GM12872 (cell line): ENCODE results near the gene LIPK.
A peak's percentile ranks its signal among the peaks of the same experiment; 100 is the strongest.

Experiments
- TF ChIP-seq, protein P1 (sequence below): IDR thresholded peaks from 3 replicates; pipeline ENCODE4 v1.5.1; 2011; ENCODE audit warnings: low read depth, mild to moderate bottlenecking, low read length, moderate library complexity; ENCODE audit not compliant: insufficient read depth

LIPK gene

GRCh38 chr10:88728107-88728763 is 22.2 kb downstream of the LIPK start:
- TF ChIP-seq, protein P1, sequence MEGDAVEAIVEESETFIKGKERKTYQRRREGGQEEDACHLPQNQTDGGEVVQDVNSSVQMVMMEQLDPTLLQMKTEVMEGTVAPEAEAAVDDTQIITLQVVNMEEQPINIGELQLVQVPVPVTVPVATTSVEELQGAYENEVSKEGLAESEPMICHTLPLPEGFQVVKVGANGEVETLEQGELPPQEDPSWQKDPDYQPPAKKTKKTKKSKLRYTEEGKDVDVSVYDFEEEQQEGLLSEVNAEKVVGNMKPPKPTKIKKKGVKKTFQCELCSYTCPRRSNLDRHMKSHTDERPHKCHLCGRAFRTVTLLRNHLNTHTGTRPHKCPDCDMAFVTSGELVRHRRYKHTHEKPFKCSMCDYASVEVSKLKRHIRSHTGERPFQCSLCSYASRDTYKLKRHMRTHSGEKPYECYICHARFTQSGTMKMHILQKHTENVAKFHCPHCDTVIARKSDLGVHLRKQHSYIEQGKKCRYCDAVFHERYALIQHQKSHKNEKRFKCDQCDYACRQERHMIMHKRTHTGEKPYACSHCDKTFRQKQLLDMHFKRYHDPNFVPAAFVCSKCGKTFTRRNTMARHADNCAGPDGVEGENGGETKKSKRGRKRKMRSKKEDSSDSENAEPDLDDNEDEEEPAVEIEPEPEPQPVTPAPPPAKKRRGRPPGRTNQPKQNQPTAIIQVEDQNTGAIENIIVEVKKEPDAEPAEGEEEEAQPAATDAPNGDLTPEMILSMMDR = peak; percentile 71

GRCh38 chr10:88730864-88731263 is 24.8 kb downstream of the LIPK start:
- TF ChIP-seq, protein P1 = no peak

DNA sequence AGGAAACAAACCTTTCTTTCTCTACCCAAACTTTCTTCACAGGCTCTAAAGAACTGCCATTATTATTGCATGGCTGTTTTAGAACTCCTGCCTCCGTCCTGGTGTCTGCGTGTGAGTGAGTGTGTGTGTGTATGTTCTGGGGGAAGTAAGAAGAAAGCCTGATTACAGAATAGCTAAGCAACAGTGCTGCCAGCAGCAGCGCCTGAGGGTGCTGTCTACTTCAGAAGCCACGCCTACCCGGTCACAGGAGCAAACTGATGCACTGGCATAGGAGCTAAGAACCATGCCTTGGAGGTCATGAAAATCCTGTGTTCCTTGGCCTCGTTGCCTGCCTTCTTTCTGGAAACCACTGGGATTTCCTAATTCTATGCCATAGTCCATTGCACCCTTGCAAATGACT is 25.2 kb downstream of the LIPK start:
- TF ChIP-seq, protein P1 = no peak

- TF ChIP-seq, protein P1 = no peak
Observed at GRCh38 chr10:88733215-88733614, 27.2 kb downstream of the LIPK start.

GRCh38 chr10:88735661-88736060 is 29.6 kb downstream of the LIPK start:
- TF ChIP-seq, protein P1 = no peak

DNA sequence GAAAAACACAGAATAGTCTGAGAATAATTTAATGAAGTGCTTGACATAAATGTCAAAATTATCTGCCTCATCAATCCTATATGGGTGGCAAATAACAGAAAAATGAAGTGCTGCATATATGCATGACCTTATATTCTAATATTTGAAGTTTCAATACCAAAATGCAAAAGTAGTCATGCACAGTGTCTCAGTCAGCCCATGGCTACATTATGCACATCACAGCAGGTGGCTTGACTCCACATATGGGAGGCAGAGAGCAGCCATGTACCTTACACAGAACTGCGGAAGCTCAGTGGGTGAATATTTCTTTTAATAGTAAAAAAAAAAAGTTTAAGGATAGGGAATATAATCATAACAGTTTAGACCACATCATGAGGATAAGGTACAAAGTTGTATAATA is 36.4 kb downstream of the LIPK start:
- TF ChIP-seq, protein P1 = no peak

DNA sequence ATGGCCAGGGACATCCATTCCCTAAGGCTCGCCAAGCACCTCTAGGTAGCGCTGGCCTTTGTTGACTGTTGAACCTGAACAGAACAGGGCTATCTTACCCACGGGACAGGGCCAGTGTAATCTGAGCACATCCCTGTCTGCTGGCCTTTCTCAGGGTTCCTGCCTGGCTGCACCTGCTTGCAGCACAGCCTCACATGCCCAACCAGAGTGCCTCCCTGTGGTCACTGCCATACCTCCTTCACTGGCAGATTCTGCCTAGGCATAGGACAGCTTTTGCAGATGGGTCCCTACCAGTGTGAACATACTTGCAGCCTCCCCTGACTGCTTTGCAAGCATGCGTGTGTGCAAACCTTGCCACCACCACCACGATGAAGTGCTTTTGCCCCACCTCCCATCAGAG is 38.0 kb downstream of the LIPK start:
- TF ChIP-seq, protein P1 = peak; percentile 17; the same call in 1 of the 3 replicates
